ENCODE data around the gene DOK1.

The DOK1 gene

GRCh38 chr2:74602586-74603281, 48.2 kb downstream of the DOK1 start:
- DNase-seq (ENCODE audit: low spot score) = no peak

- DNase-seq (ENCODE audit: low spot score) = no peak
Observed at GRCh38 chr2:74603282-74604000, 48.9 kb downstream of the DOK1 start.

GRCh38 chr2:74606927-74607326, 52.4 kb downstream of the DOK1 start:
- no peak for DNase-seq (ENCODE audit: low spot score)

Measured in pons (tissue), 1 donor.